HEK293 (cell line): ENCODE results near the gene SCTR.

ENCODE experiments used
- ZBTB26 ChIP-seq: fragments of 450-650 bp; formaldehyde crosslinking; optimal IDR thresholded peaks from 2 replicates; pipeline ENCODE3; 2016; ENCODE audit warnings: missing biosample characterization, mild to moderate bottlenecking, missing genetic modification characterization
- ZNF121 ChIP-seq: fragments of 450-650 bp; formaldehyde crosslinking; IDR thresholded peaks from 2 replicates; pipeline ENCODE4 v1.5.1; 2016; ENCODE audit warnings: missing biosample characterization, missing genetic modification characterization
- ZNF391 ChIP-seq: fragments of 450-650 bp; formaldehyde crosslinking; IDR thresholded peaks from 2 replicates; pipeline ENCODE4 v1.5.1; 2016; ENCODE audit warnings: low read depth, missing biosample characterization, missing genetic modification characterization, borderline replicate concordance

- TF ChIP-seq ZNF391 (no peak), ZNF121 (tag by site-specific recombination) (no peak), ZBTB26 (tag by site-specific recombination) (no peak)
Measured at GRCh38 chr2:119407430-119408220, 116.7 kb downstream of the SCTR start.
